Esophagus muscularis mucosa (tissue), 3 donors: ENCODE results near the gene STOML1.

Experiments
- POLR2A ChIP-seq: fragments of 450-650 bp; IDR thresholded peaks from one replicate; pipeline ENCODE4 v1.6.1; 2017; ENCODE audit warnings: antibody characterized with exemption, moderate library complexity, mild to moderate bottlenecking, low read depth
- TF ChIP-seq, protein P1 (sequence below), 3 experiments: fragments of 200-600 bp in 2 of 3; fragments of 450-650 bp in 1 of 3; sonication (generic) in 2 of 3; IDR thresholded peaks; one replicate each; pipeline ENCODE4 v1.5.1; 2017 to 2019; ENCODE audit warnings: antibody characterized with exemption in 3 of 3, mild to moderate bottlenecking in 2 of 3, moderate library complexity in 1 of 3

DNA sequence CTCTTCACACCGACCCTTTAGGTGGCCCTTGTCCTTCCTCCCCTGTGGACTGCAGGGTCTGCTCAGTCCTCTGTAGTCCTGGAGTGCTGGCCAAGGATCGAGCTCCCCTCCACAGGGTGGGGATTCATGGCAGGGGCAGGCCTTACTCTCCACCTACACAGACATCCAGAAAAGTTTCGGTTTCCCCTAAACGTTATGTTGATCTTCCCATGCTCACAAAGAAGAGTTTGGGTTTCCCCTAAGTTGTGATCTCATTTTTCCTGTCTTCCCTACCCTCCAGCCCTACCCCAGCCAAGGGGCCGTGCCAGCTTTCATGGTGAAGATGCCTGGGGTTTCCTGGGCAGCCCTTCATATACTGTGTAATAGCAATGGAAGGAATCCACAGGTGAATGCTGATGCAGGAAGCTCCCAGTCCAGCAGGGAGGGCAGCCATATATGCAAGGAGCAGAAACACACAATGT lies 10.3 kb downstream of the STOML1 start:
- TF ChIP-seq POLR2A, result no peak
- TF ChIP-seq, protein P1, sequence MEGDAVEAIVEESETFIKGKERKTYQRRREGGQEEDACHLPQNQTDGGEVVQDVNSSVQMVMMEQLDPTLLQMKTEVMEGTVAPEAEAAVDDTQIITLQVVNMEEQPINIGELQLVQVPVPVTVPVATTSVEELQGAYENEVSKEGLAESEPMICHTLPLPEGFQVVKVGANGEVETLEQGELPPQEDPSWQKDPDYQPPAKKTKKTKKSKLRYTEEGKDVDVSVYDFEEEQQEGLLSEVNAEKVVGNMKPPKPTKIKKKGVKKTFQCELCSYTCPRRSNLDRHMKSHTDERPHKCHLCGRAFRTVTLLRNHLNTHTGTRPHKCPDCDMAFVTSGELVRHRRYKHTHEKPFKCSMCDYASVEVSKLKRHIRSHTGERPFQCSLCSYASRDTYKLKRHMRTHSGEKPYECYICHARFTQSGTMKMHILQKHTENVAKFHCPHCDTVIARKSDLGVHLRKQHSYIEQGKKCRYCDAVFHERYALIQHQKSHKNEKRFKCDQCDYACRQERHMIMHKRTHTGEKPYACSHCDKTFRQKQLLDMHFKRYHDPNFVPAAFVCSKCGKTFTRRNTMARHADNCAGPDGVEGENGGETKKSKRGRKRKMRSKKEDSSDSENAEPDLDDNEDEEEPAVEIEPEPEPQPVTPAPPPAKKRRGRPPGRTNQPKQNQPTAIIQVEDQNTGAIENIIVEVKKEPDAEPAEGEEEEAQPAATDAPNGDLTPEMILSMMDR (IDR thresholded peaks at IDR 0.05), result no peak
